Mucosa of stomach (tissue), 1 donor: ENCODE data around the gene TCF19.
"Not testable (repeated sequence)": the region's sequence is repeated elsewhere in the genome, so short reads cannot be mapped to it uniquely, and the experiment has no call there.

ENCODE experiments used
- H3K27me3 ChIP-seq: one replicate; pipeline ENCODE4 v1.7.0; 2013; ENCODE audit warnings: mild to moderate bottlenecking, low read length; ENCODE audit not compliant: control insufficient read depth, insufficient read depth
- H3K36me3 ChIP-seq: one replicate; pipeline ENCODE4 v1.7.0; 2013; ENCODE audit warnings: low read length; ENCODE audit not compliant: control insufficient read depth, insufficient read depth
- H3K4me1 ChIP-seq: one replicate; pipeline ENCODE4 v1.7.0; 2013; ENCODE audit warnings: mild to moderate bottlenecking, low read length; ENCODE audit not compliant: control insufficient read depth, insufficient read depth
- H3K4me3 ChIP-seq: one replicate; pipeline ENCODE4 v1.7.0; 2013; ENCODE audit warnings: low read length
- H3K9ac ChIP-seq: one replicate; pipeline ENCODE4 v1.7.0; 2013; ENCODE audit warnings: mild to moderate bottlenecking, low read length, moderate library complexity
- H3K9me3 ChIP-seq: one replicate; pipeline ENCODE4 v1.7.0; 2013; ENCODE audit warnings: mild to moderate bottlenecking, low read length, moderate library complexity; ENCODE audit not compliant: control insufficient read depth
- donor health status: Pancreatic carcinoma.

Gene TCF19

DNA sequence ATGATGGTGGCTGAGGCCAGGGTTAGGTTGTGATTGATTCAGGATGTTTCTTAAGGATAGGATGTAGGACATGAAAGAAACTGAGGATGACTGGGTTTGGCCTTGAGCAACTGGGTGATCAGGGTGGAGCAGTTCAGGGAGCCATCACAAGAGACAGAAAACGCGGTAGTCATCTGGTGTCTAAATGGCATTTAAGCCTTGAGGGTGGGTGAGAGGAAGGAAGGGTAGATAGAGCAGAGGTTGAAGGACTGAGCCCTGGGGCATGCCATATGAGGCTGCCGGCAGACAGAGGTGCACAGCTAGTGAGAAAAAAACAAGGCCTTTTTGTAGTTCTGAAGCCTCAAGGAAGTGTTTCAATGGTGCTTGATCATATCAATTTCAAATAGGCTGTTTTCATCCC is 10.2 kb downstream of the TCF19 start:
- no peaks in the 10 kb centered on the region for H3K27me3 ChIP-seq
- no peaks in the 10 kb centered on the region for H3K9me3 ChIP-seq
- peaks cover 19% of the 10 kb centered on the region for H3K4me1 ChIP-seq
- no peaks in the 10 kb centered on the region for H3K36me3 ChIP-seq
- H3K4me3 ChIP-seq: no peak overlapping the region
- H3K9ac ChIP-seq: no peak overlapping the region

- Histone ChIP-seq H3K36me3 (no peaks in the 10 kb centered on the region), H3K9ac (peak overlapping the region; percentile 39)
Measured at GRCh38 chr6:31169123-31169857, 10.9 kb downstream of the TCF19 start.

DNA sequence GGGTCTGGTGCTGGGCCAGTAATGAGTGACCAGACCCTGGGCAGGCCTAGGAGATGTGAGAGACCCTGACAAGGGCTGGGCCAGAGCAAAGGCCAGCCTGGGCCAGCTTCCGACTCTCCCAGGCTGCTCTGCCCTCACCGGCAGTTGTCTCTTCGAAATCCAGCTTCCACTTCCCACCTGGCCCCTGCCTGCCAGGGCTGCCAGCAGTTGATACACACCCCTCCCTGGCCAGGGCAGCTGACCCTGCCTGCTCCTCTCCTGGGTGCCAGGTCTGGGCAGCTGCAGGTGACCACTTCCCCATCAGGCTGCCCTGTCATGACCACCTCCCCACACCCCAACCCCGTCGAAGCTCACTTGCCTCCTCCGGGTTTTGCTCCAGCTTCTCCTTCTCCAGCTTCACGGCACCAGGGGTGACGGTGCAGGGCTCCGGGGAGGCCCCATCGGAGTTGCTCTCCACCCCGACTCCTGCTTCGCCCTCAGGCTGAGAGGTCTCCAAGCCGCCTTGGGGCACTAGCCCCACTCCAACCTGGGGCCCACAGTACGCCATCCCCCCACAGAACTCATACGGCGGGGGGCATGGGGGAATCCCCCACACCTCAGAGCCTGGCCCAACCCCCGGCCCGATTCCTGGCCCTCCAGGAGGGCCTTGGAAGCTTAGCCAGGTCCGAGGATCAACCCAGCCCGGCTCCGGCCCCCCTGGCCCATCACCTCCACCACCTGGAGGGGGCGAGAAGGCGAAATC is 11.6 kb downstream of the TCF19 start:
- H3K9me3 ChIP-seq, H3K36me3 ChIP-seq, H3K27me3 ChIP-seq, H3K4me3 ChIP-seq: not testable (repeated sequence)
- peak overlapping the region; percentile 39 for H3K9ac ChIP-seq
- peaks cover 19% of the 10 kb centered on the region for H3K4me1 ChIP-seq

More at GRCh38 chr6:31169123-31169857, 10.9 kb downstream of the TCF19 start:
- Histone ChIP-seq H3K9me3 (no peaks in the 10 kb centered on the region), H3K4me1 (peaks cover 19% of the 10 kb centered on the region), H3K4me3 (no peak overlapping the region), H3K27me3 (no peaks in the 10 kb centered on the region)

GRCh38 chr6:31170600-31170881 is 12.2 kb downstream of the TCF19 start, which contains the start of gene POU5F1:
TSS of gene POU5F1 (minus strand) at chr6:31170682. CDS start at chr6:31170620, 62 bp downstream.
- H3K27me3 ChIP-seq: no peaks in the 10 kb centered on the region
- no peak within 1 kb of the TSS for H3K4me3 ChIP-seq
- H3K36me3 ChIP-seq: no peaks in the 10 kb centered on the region
- H3K4me1 ChIP-seq: peaks cover 19% of the 10 kb centered on the region
- peak within 1 kb of the TSS; percentile 39 for H3K9ac ChIP-seq
- no peaks in the 10 kb centered on the region for H3K9me3 ChIP-seq

DNA sequence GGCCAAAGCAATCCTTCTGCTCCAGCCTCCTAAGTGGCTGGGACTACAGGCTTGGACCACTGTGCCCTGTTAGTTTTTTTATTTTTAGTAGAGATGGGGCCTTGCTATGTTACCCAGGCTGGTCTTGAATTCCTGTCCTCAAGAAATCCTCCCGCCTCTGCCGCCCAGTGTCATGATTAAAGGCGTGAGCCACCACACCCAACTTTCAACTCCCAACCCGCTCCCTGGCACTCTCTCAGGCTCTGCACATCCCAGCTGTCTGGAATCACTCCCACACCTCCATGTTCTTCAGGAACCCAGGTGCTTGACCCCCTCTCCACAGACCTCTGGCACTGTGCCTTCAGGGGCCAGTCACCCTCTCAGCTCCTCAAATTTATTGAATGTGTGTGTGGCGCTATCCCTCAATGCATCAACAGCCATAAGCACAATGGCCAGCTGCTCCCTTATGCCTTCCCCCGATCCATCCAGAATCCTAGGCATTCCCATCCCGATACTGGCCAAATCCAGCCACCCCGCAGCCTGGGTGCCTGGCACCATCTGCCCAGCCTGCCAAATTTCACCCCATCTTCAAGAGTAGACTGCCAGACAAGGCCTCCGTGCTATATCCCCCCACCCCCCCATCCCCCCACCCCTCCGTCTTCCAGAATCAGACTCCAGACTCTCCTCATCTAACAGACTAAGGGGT is 12.7 kb downstream of the TCF19 start:
- H3K9me3 ChIP-seq: no peaks in the 10 kb centered on the region
- H3K36me3 ChIP-seq: no peaks in the 10 kb centered on the region
- H3K4me1 ChIP-seq: peaks cover 19% of the 10 kb centered on the region
- no peaks in the 10 kb centered on the region for H3K27me3 ChIP-seq
- no peak overlapping the region for H3K9ac ChIP-seq
- H3K4me3 ChIP-seq: no peak overlapping the region

DNA sequence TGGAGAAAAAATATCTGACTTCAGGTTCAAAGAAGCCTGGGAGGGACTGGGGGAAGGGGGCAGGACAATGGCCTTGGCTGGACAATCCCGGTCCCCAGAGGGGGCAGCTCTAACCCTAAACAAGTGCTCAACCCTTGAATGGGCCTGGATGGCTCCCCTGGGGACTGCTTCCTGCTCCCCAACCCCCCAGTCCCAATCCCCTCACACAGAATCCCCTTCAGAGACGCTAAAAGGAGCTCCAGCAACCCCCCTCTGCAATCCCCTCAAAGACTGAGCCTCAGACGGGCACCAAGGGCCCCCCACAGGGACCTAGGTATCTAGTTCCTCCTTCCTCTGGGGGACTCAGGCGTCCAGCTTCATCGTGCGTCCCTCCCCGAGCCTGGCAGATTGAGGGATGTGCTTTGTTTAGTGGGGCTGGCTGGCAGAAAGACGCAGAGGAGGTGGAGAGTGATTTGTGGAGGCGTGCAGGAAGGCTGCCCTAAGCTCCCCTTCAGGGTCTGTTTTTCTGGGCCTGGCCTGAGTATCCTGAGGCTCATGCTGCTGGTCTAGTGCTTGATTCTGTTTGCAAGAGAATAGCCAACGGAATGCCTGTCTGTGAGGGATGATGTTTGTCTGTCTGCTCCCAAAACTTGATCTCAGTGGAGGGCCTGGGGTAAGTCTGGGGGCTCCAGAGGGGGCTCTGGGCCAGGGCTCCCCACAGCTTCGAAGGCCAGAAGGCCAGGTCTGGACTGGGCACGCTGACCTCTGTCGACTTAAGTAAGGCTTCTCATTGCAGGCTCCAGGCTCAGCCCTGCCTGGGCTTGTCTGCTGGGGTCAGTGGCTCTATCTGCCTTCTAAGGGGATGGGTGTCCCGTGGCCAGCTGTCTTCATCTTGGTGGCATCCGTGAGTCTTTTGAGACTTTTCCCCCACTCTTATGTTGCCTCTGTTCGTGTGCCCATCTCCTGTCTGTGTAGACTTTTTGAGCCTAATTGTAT is 13.8 kb downstream of the TCF19 start:
- H3K4me3 ChIP-seq: no peak overlapping the region
- H3K9me3 ChIP-seq: no peaks in the 10 kb centered on the region
- no peaks in the 10 kb centered on the region for H3K36me3 ChIP-seq
- H3K27me3 ChIP-seq: no peaks in the 10 kb centered on the region
- H3K4me1 ChIP-seq: peaks cover 19% of the 10 kb centered on the region
- no peak overlapping the region for H3K9ac ChIP-seq

DNA sequence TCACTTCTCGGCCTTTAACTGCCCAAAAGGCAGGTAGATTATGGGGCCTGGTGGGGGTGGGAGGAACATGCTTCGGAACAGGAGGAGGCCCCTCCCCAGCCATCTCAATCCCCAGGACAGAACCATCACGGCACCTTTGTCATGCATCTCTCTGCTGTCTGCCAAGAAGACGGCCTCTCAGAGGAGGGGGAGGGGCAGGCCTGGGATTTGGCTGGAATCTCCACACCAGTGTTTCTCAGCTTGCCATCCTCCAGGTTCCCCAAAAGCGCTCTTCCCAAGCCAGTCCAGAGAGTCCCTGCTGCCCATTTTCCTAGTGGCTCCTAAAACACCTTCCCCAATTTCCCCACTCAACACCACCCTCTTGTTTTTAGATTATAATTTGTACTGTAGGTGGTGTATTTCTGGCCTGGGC is 14.6 kb downstream of the TCF19 start:
- Histone ChIP-seq H3K36me3 (no peaks in the 10 kb centered on the region), H3K4me3 (no peak overlapping the region), H3K9ac (no peak overlapping the region), H3K9me3 (no peaks in the 10 kb centered on the region), H3K4me1 (peaks cover 19% of the 10 kb centered on the region), H3K27me3 (no peaks in the 10 kb centered on the region)

DNA sequence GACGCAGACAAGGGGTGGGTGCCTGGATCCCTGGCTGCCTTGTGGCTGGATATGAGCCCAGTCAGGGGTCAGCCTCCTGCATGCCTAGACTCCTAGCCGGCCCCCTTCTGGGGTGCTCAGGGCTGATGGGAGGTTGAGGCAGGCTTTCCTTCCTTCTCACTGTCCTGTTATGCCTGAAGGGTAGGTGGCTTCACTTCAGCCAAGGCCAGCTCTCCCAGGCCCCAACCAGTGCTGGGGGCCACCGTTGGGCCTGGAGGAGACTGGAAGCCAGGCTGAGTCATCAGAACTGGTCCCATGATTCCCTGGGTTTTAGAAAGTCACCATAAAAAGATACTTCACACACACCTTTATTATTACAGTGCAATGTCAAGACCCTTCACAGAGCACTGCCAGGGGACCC is 15.0 kb downstream of the TCF19 start:
- H3K4me1 ChIP-seq: peaks cover 21% of the 10 kb centered on the region
- H3K4me3 ChIP-seq: no peak overlapping the region
- H3K9ac ChIP-seq: no peak overlapping the region

GRCh38 chr6:31174378-31174777 is 16.0 kb downstream of the TCF19 start:
- H3K4me1 ChIP-seq: peaks cover 27% of the 10 kb centered on the region
- no peaks in the 10 kb centered on the region for H3K9me3 ChIP-seq
- H3K27me3 ChIP-seq: no peaks in the 10 kb centered on the region
- H3K9ac ChIP-seq: no peak overlapping the region
- no peak overlapping the region for H3K4me3 ChIP-seq
- H3K36me3 ChIP-seq: no peaks in the 10 kb centered on the region

More for the DNA sequence above, 15.0 kb downstream of the TCF19 start:
- no peaks in the 10 kb centered on the region for H3K27me3 ChIP-seq
- H3K36me3 ChIP-seq: no peaks in the 10 kb centered on the region
- H3K9me3 ChIP-seq: no peaks in the 10 kb centered on the region

GRCh38 chr6:31175971-31176370 is 17.6 kb downstream of the TCF19 start:
- H3K9ac ChIP-seq: no peak overlapping the region
- no peaks in the 10 kb centered on the region for H3K36me3 ChIP-seq
- peaks cover 27% of the 10 kb centered on the region for H3K4me1 ChIP-seq
- H3K4me3 ChIP-seq: no peak overlapping the region
- no peaks in the 10 kb centered on the region for H3K9me3 ChIP-seq
- no peaks in the 10 kb centered on the region for H3K27me3 ChIP-seq

DNA sequence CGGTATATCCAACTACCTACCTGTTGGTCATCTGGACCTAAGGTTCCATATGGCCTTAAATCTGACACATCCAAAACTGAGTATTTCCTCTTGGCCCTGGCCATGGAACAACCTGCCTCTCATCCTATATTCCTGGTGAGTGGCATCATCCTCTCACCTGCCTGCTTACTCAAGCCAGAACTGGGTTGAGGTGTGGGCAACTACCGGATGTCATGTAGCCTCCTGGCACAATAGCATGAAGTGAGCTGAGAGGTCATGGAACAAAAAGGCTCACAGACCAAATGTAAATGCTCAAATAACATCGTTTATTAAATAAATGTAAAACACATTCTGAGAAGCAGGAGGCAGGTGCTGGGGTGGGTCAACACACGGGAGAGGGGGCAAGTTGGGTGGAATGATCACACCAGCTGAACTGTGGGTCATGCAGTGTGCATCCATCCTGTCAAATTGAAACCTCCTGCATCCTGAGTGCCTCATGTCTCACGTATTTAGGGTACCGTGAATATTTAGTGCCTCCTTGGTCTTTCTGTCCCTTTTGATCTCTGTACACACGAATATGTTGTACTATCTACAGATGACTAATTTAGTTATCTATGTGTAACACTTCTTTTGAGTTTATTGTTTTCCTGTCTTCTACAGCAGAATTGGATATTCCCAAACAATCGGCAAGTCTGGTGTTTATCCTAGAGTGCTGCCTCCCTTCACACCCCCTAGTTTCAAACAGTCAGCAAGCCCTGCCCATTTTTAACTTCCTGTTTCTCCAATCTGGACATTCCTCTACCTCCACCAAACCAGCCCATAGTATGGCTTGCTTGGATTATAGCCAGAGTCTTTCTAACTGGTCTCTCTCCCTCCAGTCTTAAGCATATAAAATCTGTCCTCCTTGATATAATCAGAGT is 20.0 kb downstream of the TCF19 start:
- peak overlapping the region; percentile 7 for H3K9ac ChIP-seq
- H3K4me3 ChIP-seq: peak overlapping the region; percentile 4
- no peaks in the 10 kb centered on the region for H3K9me3 ChIP-seq
- no peaks in the 10 kb centered on the region for H3K27me3 ChIP-seq
- peaks cover 24% of the 10 kb centered on the region for H3K4me1 ChIP-seq
- H3K36me3 ChIP-seq: no peaks in the 10 kb centered on the region
